Activated T-helper 1 cell treated with anti-CD3 and anti-CD28 coated beads, Interleukin-2, amount 50 U/mL, for 16 hours (primary cell): Measurements from ENCODE around the gene INTS15.

ENCODE experiments used
- DNase-seq, 2 donors: peaks; one replicate each; pipeline ENCODE4 v3.0.0-alpha.2; 2020; ENCODE audit warnings: low read depth in 1 of 2, low spot score in 1 of 2

INTS15 gene

DNA sequence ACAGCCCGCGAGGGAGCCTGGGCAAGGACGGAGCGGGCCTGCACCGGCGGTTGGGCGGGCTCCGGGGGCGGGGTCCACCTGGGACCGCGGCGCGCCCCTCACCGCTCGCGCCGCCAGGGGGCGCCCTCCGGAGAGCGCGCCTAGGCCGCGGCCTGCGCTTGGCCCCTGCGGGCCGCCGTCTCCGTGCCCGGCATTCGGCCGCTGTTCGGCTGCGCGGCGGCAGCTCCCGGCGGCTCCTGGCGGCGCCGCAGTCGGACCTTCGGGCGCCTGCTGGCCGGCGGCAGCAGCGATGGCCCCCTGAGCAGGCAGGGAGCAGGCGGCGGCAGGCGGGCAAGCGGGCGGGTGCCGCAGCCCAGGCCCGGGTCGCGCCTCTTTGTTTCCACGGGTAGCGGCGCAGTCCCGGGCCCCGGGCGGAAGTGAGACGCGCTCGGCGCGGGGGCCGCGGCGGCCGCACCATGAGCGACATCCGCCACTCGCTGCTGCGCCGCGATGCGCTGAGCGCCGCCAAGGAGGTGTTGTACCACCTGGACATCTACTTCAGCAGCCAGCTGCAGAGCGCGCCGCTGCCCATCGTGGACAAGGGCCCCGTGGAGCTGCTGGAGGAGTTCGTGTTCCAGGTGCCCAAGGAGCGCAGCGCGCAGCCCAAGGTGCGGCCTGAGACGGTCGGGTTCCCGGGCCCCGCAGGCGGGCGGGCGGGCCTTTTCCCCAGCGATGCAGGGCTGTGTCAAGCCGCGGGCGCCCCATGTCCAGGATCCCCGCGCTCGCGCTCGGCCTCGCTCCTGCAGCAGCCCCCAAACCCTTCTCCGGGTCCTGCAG, at the start of gene INTS15:
TSS of gene INTS15 (plus strand) at position 193 of the 816 bp plus-strand sequence. CDS start at position 456, 263 bp downstream.
- DNase-seq: peak; percentile 57 to 79

- no peak for DNase-seq
These were observed 47.5 kb upstream of the INTS15 start for GRCh38 chr7:6542368-6542767.

DNA sequence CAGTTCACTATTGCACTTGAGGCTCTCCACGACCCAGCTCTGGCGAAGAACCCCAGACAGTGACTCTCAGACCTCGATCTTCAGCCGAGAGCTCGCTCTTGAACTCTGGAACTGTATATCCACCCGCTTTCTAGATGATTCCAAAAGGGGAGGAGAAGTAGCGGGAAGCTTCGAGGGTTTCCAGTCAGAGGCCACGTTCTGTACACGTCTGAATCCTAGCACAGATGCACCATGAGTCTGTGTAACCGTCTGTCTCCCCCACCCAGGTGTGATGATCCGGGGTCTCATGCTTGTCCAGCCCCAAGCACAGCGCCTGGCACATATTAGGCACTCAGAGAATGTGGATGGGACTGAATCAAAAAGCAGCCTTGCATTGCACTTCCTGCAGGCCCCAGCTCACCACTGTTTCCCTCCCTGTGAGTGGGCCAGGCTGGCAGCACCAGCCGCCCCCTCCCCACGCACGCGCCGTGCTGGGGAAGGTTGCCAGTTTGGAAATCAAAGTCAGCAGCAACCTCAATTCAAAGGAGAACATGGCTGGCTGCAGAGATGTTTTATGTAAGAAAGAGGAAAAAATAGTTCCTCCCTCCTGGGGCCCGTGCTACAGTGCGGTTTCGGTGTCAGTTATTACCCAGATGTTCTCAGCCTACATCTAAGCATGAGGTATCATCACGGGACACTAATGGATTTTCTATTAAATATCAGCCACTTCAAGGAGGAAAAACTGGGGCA, 44.3 kb upstream of the INTS15 start:
- no peak for DNase-seq

DNA sequence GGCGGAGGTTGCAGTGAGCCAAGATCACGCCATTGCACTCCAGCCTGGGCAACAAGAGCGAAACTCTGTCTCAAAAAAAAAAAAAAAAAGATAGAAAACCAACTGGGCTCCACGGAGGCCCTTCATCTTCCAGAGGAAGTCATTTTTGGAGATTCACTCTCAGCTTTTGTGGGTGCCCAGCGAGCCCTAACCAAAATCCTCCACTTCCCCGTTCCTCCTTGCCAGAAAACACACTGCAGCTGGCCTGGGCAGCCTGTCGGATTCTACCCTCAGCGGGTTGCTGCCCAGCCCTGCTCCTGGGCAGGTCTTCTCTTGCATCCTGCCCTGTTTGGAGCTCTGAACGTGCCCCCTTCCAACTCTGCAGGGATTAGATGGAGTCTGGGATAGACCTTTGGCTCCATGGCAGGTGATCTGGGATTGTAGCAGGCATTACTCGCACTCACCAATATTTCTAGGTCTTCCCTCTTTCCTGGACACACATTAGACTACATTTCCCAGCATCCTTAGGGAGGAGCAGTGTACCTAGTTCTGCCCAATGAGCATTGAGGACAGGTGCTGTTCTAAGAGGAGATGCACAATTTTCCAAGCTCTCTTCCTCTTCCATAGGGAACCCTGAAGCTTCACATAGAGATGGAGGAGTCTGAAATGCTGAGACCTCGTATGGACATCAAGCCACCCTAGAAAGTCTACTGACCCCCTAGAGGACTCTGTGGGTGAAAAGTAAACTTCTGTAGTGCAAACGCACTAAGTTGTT, 43.1 kb upstream of the INTS15 start:
- no peak for DNase-seq

DNA sequence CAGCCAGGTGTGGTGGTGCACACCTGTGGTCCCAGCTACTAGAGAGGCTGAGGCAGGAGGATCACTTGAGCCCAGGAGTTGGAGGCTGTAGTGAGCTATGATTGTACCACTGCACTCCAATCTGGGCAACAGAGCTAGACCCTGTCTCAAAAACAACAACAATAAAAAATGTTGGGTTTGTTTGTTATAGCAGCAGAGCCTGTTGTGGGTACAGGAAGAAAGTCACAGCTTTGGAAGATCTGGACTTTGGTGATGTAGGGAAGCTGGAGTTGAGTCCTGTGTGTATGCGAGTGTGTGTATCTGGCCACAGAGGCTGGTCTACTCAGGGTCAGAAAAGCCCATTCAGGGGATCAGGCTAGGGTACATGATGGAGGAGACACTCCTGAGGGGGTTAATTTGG, 42.4 kb upstream of the INTS15 start:
- DNase-seq: no peak

DNA sequence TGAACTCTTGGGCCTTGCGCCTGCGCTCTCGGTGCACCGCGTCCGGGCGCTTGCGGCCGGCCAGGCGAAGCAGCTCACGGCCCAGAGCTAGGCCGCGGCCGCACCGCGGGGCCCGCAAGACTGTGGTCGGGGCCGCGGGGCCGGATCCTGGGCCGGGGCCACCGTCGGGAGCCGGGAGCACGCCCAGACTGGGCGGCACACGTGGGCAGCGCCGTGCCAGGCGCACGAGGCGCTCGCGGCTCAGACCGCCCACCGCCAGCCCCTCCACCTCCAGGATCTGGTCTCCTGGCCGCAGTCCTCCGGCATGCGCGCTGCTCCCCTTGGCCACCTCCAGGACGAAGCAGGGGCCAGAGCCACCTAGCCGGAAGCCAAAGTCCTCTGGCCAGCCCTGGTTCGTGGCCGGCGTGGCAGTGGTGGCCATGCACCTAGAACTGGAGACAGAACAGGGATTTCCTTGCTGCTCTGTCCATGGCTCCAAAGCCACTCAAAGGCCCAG, 38.8 kb upstream of the INTS15 start, which contains the start of gene GRID2IP:
TSS of gene GRID2IP (minus strand) at position 446 of the 496 bp plus-strand sequence. CDS start at position 421, 25 bp downstream.
- no peak for DNase-seq

DNA sequence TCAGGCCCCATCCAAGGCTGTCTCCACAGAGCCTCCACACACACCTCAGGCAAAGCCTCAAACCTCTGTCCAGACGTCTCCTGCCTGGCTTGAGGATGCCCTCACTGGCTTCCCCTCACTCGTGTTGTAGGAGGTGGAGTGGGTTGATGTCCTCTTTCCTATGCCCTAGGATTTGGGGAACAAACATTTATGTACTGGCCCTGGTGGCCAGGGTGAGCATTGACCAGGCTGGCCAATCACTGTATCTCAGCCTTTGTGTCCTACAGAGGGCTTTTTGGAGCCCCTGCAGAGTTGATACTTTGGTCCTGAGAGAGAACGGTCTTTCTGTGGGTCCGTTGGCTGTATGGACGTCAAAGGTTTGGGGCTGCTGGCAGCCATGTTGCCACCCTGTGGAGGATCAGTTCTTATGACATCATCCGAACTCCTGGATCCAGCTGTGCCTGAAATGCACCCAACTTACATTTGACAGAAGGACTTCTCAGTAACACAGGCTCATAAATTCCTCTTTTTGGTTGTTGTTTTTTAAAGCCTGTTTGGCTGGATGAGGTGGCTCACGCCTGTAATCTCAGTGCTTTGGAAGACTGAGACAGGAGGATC, 36.3 kb upstream of the INTS15 start:
- no peak for DNase-seq

DNA sequence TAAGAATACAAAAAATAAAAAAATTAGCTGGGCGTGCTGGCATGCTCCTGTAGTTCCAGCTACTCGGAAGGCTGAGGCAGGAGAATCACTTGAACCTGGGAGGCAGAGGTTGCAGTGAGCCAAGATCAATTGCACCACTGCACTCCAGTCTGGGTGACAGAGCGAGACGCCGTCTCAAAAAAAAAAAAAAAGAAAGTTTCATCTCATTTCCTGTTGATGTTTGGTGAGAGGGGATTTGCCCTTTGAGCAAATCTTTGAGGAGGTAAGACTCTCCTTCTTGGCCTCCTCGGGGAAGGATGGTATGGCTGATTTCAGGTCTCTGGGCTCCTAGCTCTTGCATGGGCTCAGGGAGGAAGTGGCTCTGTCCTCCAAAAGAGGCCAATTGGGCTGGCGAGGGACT, 35.0 kb upstream of the INTS15 start:
- DNase-seq: no peak

GRCh38 chr7:6556196-6556595, 33.6 kb upstream of the INTS15 start:
- no peak for DNase-seq

- no peak for DNase-seq
These were observed 31.0 kb upstream of the INTS15 start for GRCh38 chr7:6558837-6559236.

GRCh38 chr7:6559896-6560295, 29.9 kb upstream of the INTS15 start:
- no peak for DNase-seq

DNA sequence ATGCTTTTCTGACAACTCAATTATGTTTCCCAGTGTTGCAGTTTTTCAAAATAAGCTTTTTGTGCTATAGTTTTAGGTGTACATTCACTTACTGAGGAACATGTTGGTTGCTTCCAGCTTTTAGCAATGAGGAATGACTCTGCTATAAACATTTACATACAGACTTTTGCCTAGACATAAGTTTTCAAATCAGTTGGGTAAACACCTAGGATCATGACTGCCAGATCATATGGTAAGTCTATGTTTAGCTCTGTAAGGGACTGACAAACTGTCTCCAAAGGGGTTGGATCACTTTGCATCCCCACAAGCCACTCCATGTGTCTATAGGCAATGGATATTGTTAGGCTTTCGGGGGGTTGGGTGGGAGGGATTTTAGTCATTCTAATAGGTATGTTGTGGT, 27.7 kb upstream of the INTS15 start:
- no peak for DNase-seq

DNA sequence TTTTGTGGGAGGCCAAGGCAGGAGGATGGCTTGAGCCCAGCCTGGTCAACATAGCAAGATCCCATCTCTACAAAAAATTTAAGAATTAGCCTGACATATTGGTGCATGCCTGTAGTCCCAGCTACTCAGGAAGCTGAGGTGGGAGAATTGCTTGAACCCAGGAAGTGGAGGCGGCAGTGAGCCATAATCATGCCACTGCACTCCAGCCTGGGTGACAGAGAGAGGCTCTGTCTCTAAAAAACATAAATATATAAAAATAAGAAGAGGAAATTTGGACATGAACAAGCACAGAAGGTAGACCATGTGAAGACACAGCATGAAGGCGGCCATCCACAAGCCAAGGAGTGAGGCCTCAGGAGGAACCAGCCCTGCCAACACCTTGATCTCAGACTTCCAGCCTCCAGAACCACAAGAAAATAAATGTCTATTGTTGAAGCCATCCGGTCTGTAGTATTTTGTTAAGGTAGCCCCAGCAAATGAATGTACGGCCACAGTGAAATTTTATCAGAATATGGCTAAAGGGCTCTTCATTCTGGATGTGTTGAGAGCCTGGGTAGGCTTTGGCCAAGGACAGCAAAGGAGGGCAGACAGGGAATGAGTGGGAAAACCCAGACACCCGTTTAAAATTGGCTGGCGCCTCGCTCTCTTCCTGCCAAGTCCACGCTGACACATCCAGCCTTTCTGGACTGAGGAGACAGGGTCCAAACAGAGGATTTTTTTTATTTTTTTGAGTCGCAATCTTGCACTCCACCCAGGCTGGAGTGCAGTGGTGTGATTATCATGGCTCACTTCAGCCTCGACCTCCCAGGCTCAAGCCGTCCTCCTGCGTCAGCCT, 25.7 kb upstream of the INTS15 start:
- no peak for DNase-seq

GRCh38 chr7:6565655-6566054, 24.2 kb upstream of the INTS15 start:
- DNase-seq: no peak

- DNase-seq: no peak
These were observed 21.9 kb upstream of the INTS15 start for GRCh38 chr7:6567886-6568285.

GRCh38 chr7:6571160-6571779, 18.6 kb upstream of the INTS15 start:
- DNase-seq: no peak

DNA sequence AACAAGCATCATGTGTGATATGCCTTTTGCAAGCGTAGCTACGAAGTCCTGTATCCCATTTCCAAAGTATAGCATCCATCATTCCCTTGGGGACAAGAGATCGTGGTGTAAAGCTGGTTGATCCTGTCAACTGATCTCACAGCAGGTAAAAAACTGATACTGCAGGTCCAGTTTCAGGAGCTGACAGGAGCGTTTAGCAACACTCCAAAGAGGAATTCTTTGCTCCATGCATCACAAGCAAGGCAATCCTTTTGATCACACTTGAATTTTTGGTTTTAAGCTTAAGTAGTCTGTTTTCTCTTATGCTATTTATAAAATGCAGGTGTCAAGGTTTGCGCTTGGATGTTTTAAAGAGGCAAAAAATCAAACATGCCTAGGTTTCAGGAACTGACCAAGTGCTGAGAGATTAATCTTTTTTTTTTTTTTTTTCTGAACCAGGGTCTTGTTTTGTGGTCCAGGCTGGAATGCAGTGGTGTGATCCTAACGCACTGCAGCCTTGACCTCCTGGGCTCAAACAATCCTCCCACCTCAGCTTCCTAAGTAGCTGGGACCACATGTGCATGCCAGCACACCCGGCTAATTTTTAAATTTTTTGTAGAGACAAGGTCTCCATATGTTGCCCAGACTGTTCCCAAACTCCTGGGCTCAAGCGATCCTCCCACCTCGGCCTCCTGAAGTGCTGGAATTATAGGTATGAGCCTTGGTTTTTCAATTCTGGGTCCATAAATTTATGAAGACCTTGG, 14.4 kb upstream of the INTS15 start:
- DNase-seq: no peak

DNA sequence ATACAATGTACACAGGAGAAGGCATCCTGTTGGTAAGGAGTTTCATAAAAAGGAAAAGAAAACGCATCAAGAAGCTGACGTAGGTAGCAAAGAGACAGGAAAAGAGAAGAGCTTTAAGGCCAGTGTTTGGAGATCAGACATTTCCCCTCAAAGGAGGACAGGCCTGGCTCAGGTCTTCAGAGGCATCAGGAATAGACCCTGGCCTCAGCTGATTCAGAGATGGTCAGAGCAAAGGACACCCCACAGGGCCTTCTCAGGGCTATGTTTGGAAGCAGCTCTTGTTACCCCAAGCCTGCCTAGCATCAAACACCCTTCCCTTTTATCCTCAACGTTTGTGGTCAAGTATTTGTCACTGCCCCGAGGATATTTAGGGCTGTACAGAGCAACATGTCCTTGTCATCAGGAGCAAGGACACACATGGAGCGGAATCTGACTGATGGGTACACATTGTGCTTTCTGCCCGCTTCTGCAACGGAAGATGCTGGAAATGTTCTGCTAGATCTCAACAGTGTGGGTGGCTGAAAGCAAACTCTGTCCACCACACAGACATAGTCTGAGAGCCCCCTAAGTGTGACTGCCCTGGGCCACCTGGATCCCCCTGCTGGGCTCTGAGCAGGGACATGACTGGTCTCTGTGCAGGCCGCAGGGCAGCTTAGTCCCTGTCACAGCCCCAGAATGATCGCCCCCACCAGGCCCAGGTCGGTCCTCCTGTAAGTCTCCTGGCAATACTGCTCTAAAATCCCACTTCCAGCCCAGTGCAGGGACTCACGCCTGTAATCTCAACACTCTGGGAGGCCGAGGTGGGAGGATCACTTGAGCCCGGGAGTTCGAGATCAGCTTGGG, 13.6 kb upstream of the INTS15 start:
- DNase-seq: no peak
